Loucy (cell line): ENCODE measurements around the gene DYNAP.

Source experiments
- EZH2phosphoT487 ChIP-seq: fragments of 200-600 bp; IDR thresholded peaks from 2 replicates; pipeline ENCODE4 v1.6.1; 2018; ENCODE audit warnings: antibody characterized with exemption, mild to moderate bottlenecking, moderate library complexity, borderline replicate concordance
- TF ChIP-seq, protein P1 (sequence below): fragments of 200-600 bp; sonication (generic); conservative IDR thresholded peaks from 2 replicates; pipeline ENCODE4 v1.5.1; 2014; ENCODE audit warnings: mild to moderate bottlenecking, antibody characterized with exemption, low read length

DNA sequence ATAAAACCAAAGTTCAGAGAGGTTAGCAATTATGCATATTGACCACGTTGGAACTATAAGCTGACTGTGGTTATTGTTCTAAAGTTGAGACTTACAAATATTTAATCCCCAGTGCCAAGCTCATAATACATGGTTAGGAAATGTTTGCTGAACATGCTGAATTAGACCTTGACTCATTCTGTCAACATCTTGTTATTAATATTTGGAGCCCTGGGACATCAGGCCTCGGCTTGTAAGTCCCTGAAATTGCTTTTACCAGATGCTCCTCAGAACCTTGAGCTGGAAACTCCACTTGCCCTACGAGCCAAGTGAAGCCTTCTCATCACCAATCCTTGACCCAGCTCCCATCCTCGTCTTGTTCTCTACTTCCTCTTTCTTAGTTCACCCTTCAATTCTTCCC is 21.2 kb downstream of the DYNAP start:
- TF ChIP-seq, protein P1, sequence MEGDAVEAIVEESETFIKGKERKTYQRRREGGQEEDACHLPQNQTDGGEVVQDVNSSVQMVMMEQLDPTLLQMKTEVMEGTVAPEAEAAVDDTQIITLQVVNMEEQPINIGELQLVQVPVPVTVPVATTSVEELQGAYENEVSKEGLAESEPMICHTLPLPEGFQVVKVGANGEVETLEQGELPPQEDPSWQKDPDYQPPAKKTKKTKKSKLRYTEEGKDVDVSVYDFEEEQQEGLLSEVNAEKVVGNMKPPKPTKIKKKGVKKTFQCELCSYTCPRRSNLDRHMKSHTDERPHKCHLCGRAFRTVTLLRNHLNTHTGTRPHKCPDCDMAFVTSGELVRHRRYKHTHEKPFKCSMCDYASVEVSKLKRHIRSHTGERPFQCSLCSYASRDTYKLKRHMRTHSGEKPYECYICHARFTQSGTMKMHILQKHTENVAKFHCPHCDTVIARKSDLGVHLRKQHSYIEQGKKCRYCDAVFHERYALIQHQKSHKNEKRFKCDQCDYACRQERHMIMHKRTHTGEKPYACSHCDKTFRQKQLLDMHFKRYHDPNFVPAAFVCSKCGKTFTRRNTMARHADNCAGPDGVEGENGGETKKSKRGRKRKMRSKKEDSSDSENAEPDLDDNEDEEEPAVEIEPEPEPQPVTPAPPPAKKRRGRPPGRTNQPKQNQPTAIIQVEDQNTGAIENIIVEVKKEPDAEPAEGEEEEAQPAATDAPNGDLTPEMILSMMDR, result no peak
- TF ChIP-seq EZH2phosphoT487, result no peak
